GM10266 (cell line): ENCODE results near the gene ASB18.
"Not testable (repeated sequence)": the region's sequence is repeated elsewhere in the genome, so short reads cannot be mapped to it uniquely, and the experiment has no call there.

Source experiments
- DNase-seq: peaks from one replicate; pipeline ENCODE4 v3.0.0; 2012; ENCODE audit errors: extremely low spot score
- CTCF ChIP-seq: IDR thresholded peaks from 2 replicates; pipeline ENCODE4 v1.5.1; 2012; ENCODE audit warnings: mild to moderate bottlenecking, low read depth; ENCODE audit not compliant: control insufficient read depth, insufficient read depth; ENCODE audit errors: missing control alignments

ASB18 gene

GRCh38 chr2:236286873-236287545 is 22.8 kb upstream of the ASB18 start:
- DNase-seq = no peak
- TF ChIP-seq CTCF = no peak

- no peak for DNase-seq
- TF ChIP-seq CTCF = no peak
These were observed 20.0 kb upstream of the ASB18 start for GRCh38 chr2:236284208-236284607.

- TF ChIP-seq CTCF = no peak
- no peak for DNase-seq
These were observed 18.2 kb upstream of the ASB18 start for GRCh38 chr2:236282406-236282805.

- no peak for TF ChIP-seq CTCF
- no peak for DNase-seq
These were observed 17.2 kb upstream of the ASB18 start for GRCh38 chr2:236281423-236281822.

GRCh38 chr2:236273126-236273525 is 8.9 kb upstream of the ASB18 start:
- TF ChIP-seq CTCF = no peak
- no peak for DNase-seq

GRCh38 chr2:236271851-236272250 is 7.6 kb upstream of the ASB18 start:
- DNase-seq = no peak
- no peak for TF ChIP-seq CTCF

GRCh38 chr2:236269876-236270275 is 5.7 kb upstream of the ASB18 start:
- not testable (repeated sequence) for DNase-seq

- no peak for TF ChIP-seq CTCF
- no peak for DNase-seq
These were observed 1.5 kb upstream of the ASB18 start for GRCh38 chr2:236265675-236266074.
